ENCODE measurements around the gene NUAK1.
A peak's percentile ranks its signal among the peaks of the same experiment; 100 is the strongest.
"Not testable (repeated sequence)": the region's sequence is repeated elsewhere in the genome, so short reads cannot be mapped to it uniquely, and the experiment has no call there.

NUAK1 gene

GRCh38 chr12:106146987-106147386 lies 8.2 kb upstream of the NUAK1 start:
- no peak for DNase-seq

DNA sequence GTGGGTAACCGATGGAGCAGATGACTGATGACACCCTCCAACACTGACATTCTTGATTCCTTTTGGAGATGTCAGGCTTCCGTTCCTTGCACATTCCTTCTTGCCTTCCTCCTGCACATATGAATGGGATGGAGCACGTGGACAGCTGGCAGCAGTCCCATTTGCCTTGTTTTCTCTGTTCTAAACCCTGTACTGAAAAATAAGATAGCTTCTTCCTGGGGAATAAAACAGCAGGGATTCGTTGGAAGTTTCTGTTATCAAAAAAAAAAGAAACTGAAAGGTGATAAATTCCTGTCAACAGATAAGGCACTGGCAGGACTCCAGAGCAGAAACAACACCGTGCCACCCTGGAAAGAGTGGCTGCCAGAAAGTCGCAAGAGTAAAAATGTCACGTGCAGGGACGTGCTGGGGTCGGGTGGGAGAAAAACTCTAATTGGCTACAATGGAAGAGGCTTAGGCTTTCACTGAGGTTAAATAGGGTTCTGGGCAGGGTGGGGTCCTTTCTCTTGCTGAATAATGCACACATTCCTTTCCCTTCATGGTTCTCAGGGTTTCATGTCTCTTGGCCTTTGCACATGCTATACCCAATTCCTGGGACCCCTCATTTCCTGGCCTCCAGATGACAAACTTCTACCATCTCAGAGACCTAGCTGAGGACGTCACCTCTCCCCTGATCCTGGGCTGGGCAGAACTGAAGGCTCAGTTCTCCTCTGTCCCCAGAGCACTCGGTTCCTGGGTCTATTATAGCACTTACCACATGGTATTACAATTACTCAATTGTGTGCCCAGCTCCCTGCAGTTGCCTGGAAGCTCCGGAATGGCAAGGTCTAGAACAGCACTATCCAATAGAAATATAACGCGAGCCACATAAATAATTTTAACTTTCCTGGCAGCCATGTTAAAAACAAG lies 7.0 kb upstream of the NUAK1 start:
- no peak for DNase-seq

GRCh38 chr12:106144847-106145246 lies 6.1 kb upstream of the NUAK1 start:
- no peak for DNase-seq

DNA sequence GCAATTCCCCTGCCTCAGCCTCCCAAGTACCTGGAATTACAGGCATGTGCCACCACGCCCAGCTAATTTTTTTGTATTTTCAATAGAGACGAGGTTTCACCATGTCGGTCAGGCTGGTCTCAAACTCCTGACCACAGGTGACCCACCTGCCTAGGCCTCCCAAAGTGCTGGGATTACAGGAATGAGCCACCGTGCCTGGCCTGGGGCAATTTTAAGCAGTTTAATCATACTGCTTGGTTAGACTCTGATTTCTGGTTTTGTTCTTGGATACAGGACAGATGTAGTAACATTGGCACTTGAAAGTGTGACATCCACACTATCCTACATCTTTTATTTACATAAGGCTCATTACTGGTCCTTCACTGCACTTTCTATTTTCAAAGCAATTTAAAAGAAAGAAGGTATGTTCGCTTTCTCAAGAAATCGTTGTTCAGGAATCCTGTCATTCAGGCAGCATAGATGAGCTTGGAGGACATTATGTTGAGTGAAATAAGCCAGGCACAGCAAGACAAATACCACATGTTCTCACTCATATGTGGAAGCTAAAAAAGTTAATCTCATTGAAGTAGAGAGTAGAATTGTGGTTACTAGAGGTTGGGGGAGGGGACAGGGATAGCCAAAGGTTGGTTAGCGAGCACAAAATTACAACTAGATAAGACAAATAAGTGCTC lies 4.0 kb upstream of the NUAK1 start:
- DNase-seq, result no peak

- DNase-seq, result not testable (repeated sequence)
Observed at GRCh38 chr12:106141920-106142319, 3.2 kb upstream of the NUAK1 start.

- DNase-seq, result no peak
Observed at GRCh38 chr12:106141452-106141851, 2.7 kb upstream of the NUAK1 start.

- DNase-seq, result no peak
Observed at GRCh38 chr12:106141003-106141402, 2.2 kb upstream of the NUAK1 start.

- no peak for DNase-seq
Observed at GRCh38 chr12:106140223-106140986, 1.7 kb upstream of the NUAK1 start.

GRCh38 chr12:106139422-106140171 lies 843 bp upstream of the NUAK1 start:
- no peak for DNase-seq

DNA sequence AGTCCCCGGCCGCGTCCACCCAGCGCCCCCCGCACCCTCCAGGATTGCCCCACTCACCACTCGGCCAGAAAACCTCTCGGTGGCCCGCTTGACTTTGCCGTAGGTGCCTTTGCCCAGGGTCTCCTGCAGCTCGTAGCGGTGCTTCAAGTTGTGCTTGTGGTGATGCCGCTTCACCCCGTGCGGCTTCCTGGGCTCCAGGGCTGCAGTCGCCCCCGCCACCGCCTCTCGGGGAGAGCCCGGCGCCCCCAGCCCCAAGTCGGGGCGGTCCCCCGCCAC lies 459 bp downstream of the NUAK1 start:
- DNase-seq, result no peak

DNA sequence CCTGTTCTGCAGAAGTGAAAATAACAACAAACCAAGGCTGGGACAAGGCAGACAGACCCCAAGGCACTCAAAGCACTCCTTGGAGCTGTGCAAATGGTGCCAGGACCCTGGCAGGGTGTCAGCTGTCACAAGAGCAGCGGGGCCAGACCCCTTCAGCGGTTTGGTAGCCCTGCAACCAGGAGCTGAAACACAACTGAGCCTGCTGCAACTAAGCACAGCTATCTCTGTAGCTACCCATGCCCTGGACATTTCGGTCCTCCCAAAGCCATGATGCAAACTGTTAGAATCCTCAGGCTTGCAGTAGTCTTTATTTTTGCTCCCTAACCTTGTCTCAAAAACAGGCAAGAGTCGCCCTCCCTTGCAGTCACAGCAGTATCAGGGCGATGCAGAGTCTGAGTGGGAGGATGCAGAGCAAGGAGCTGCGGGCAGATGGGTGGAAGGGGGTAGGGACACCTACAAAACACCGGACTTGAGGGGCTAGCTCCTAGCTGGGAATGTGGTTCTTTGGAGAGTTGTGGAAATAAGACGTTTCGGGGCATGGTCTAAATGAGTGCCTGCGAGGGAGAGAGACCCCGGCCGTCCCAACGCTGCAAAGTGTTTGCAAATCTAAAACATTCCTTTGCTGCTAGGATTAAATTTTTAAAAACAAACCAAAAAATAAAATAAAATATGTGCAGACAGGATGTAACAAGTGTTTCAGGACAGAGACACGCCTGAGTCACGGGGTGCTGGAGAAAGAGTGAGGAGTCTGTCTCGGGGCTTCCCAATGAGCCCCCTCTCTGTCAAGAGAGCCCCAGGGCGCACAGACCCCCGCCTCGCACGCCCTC lies 1.0 kb downstream of the NUAK1 start:
- DNase-seq, result no peak

GRCh38 chr12:106136263-106136662 lies 2.5 kb downstream of the NUAK1 start:
- DNase-seq, result peak; percentile 37 to 68 (median 64)

DNA sequence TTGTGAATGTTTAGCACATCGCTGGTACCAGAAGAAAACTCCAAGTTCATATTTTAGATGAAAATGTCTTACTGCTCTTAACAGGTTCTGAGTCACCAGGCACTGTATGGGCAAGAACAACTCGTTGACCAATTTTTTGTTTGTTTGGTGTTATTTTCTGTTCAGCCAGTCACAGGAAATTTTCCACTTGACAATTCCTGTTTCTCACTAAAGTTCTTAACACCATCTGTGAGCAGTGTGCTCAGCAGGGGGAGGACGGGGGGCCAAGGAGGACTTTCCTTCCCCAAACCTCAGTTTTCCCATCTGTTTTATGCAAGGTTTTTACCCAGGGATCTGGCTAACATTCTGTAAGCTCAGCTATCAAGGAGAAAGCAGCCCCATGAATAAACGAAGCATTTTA lies 3.0 kb downstream of the NUAK1 start:
- DNase-seq, result no peak

DNA sequence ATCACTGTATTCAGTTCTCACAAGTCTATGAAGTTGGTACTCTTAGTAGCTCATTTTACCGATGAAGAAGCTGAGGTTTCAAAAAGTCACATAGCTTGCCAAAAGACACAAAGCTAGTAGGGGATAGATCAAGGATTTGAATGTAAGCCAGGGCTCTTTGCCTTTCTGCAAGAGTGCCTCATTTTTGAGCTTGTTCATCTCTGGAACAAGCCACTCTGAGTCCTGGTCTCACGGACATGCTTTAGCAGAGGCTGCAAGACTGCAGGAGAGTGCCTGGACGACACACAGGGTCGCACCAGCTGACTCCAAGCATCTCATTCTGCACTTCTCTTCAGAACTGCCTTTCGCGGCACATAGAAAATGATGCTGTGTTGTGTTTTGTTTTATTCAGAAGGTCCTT lies 3.7 kb downstream of the NUAK1 start:
- DNase-seq, result no peak

- no peak for DNase-seq
Observed at GRCh38 chr12:106134294-106134949, 4.3 kb downstream of the NUAK1 start.

GRCh38 chr12:106133136-106134087 lies 5.3 kb downstream of the NUAK1 start:
- no peak for DNase-seq

GRCh38 chr12:106132175-106133135 lies 6.3 kb downstream of the NUAK1 start:
- DNase-seq, result no peak

DNA sequence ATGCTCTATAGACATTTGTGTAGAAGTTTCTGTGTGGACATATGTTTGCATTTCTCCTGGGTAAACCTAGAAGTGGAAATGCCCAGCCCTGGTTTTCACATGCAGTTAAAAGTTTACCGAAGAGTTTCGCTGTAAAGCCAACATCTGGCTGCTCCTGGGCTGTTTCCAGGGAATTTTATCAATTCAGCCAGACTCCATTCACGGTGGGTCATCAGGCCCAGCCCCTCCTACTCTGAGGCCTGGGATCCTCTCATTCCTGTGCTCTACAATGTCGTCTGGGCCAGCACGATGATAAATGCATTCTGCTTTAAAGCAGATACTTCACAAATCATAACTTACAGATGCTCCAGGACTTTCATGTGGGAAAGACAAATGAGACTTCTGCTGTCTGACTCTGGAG lies 7.1 kb downstream of the NUAK1 start:
- no peak for DNase-seq

DNA sequence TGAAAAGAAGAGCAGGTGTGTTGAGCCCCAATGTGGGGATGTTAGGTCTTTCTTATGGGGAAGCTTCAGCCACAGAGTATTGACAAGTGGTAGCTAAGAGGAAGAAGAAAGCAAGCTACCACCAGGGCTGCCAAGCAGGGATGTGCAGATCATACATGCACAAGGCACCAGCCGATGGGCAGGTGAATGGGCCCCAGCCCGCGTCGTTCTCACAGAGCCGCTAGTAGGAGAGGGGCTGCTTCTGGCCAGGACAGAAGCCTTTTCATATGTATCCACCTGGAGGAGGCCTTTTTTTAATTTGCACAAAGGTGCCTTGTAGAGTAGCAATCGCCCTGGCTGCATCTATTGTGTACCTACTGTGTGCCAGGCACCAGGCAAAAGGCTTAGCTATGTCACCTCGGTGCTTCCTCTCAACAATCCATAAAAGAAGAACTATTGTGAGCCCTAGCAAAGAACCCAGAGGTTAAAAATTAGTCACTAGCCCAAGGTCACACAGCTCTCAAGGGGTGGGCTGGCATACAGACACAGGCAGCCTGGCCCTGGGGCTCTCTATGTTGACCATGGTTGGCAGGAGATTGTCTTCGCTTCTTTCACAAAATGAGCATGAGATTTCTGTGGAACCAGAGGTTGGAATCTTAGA lies 8.2 kb downstream of the NUAK1 start:
- no peak for DNase-seq

Measured in activated naive CD4-positive, alpha-beta T cell (primary cell).